Thyroid gland (tissue), 4 donors: ENCODE results near the gene CDHR5. TPM values are rescaled to one million over a fixed set of nuclear protein-coding genes. Genes with fewer than 3 reads are reported as not detected.

ENCODE experiments used
- DNase-seq, 2 donors: peaks; one replicate each; pipeline ENCODE4 v3.0.0-alpha.2; 2019
- H3K27ac ChIP-seq, 3 donors: fragments of 200-600 bp; sonication (generic); 1 replicate in 2 of 3; 2 replicates in 1 of 3; pipeline ENCODE4 v1.5.1; 2016 to 2019; ENCODE audit warnings: mild to moderate bottlenecking in 1 of 3, moderate library complexity in 1 of 3
- H3K27me3 ChIP-seq: fragments of 200-600 bp; sonication (generic); one replicate; pipeline ENCODE4 v1.5.1; 2019
- H3K36me3 ChIP-seq, 2 donors: fragments of 200-600 bp; sonication (generic); one replicate each; pipeline ENCODE4 v1.5.1; 2016 to 2019
- H3K4me1 ChIP-seq, 2 donors: fragments of 200-600 bp; sonication (generic); one replicate each; pipeline ENCODE4 v1.5.1; 2017 to 2019
- H3K4me3 ChIP-seq, 3 donors: fragments of 200-600 bp; sonication (generic); replicated peaks in 1 of 3; 1 replicate in 2 of 3; 2 replicates in 1 of 3; pipeline ENCODE4 v1.5.1; 2016; ENCODE audit warnings: mild to moderate bottlenecking in 1 of 3
- H3K9me3 ChIP-seq: fragments of 200-600 bp; sonication (generic); one replicate; pipeline ENCODE4 v1.5.1; 2017
- CTCF ChIP-seq, 6 experiments: fragments of 200-600 bp in 3 of 6; fragments of 450-650 bp in 3 of 6; sonication (generic) in 3 of 6; IDR thresholded peaks; one replicate each; pipeline ENCODE4 v1.5.1; 2016 to 2019; ENCODE audit warnings: antibody characterized with exemption in 6 of 6, mild to moderate bottlenecking in 2 of 6, inconsistent platforms in 1 of 6, moderate library complexity in 1 of 6
- POLR2A ChIP-seq, 2 donors: fragments of 450-650 bp; IDR thresholded peaks; one replicate each; pipeline ENCODE4 v1.6.1; 2017; ENCODE audit warnings: antibody characterized with exemption in 2 of 2, mild to moderate bottlenecking in 2 of 2, moderate library complexity in 1 of 2
- WGBS, 2 donors: methylation state at CpG; one replicate each; pipeline ENCODE4 v1.1.5; 2017; 5-methylcytosine and 5-hydroxymethylcytosine counted together
- intact Hi-C: fragments of 100-400 bp; cut with DNase I; formaldehyde crosslinking; loops from one replicate; pipeline ENCODE4 v1.15.1; 2023
- total RNA-seq, 4 donors: library from RNA; depleted of rRNA; stranded (reverse); fragments of >200 nt; gene quantifications; one replicate each; pipeline ENCODE4 v1.2.3, GENCODE V29; 2016

CDHR5 gene
- total RNA-seq, 4 donors from 2014 or later = not detected

GRCh38 chr11:665062-665703 is 40.4 kb upstream of the CDHR5 start:
- no peak for DNase-seq
- Histone ChIP-seq H3K4me3 (no peak overlapping the region), H3K9me3 (no peaks in the 10 kb centered on the region), H3K27me3 (no peaks in the 10 kb centered on the region), H3K27ac (peak overlapping the region in 1 of 3 donors; percentile 26), H3K36me3 (peaks cover 5 to 6% of the 10 kb centered on the region in 2 donors), H3K4me1 (peaks cover 3 to 7% of the 10 kb centered on the region in 2 donors)
- no peak for TF ChIP-seq CTCF (IDR thresholded peaks at IDR 0.05)
- WGBS, 2 donors = 74 to 83% methylated on average over 9 to 11 of the region's 15 CpGs
- intact Hi-C loops = loop anchor here (10.0 kb wide), 1 partner anchor 60 kb away; no protein-coding TSS in a partner anchor

GRCh38 chr11:662689-663274 is 38.0 kb upstream of the CDHR5 start:
- intact Hi-C loops = loop anchor here (10.0 kb wide), 1 partner anchor 62 kb away; no protein-coding TSS in a partner anchor
- peaks cover 0 to 3% of the 10 kb centered on the region in 2 donors for H3K4me1 ChIP-seq
- H3K36me3 ChIP-seq = peaks cover 5 to 12% of the 10 kb centered on the region in 2 donors
- TF ChIP-seq POLR2A (IDR thresholded peaks at IDR 0.05) (no peak), CTCF (IDR thresholded peaks at IDR 0.05) (peak; percentile 28 to 81 (median 68))
- H3K4me3 ChIP-seq = no peak overlapping the region
- H3K27ac ChIP-seq = no peak overlapping the region
- H3K9me3 ChIP-seq = no peaks in the 10 kb centered on the region
- no peaks in the 10 kb centered on the region for H3K27me3 ChIP-seq
- DNase-seq = peak; percentile 66 to 74
- 57 to 66% methylated on average over 14 to 15 of the region's 15 CpGs for WGBS, 2 donors

- H3K27me3 ChIP-seq = no peaks in the 10 kb centered on the region
- no peak overlapping the region for H3K27ac ChIP-seq
- intact Hi-C loops = loop anchor here (10.0 kb wide), 1 partner anchor 64 kb away; no protein-coding TSS in a partner anchor
- WGBS, 2 donors = 87 to 90% methylated on average over 13 to 16 of the region's 19 CpGs
- H3K9me3 ChIP-seq = no peaks in the 10 kb centered on the region
- H3K4me3 ChIP-seq = no peak overlapping the region
- no peak for DNase-seq
- H3K4me1 ChIP-seq = peaks cover 0 to 3% of the 10 kb centered on the region in 2 donors
- TF ChIP-seq CTCF (IDR thresholded peaks at IDR 0.05) (no peak), POLR2A (IDR thresholded peaks at IDR 0.05) (no peak)
- H3K36me3 ChIP-seq = peaks cover 3 to 12% of the 10 kb centered on the region in 2 donors
Observed at GRCh38 chr11:660681-661444, 36.1 kb upstream of the CDHR5 start.

- H3K4me3 ChIP-seq = no peak overlapping the region
- no peak for DNase-seq
- H3K36me3 ChIP-seq = peaks cover 0 to 12% of the 10 kb centered on the region in 2 donors
- H3K27me3 ChIP-seq = no peaks in the 10 kb centered on the region
- 93 to 95% methylated on average over 9 to 19 of the region's 19 CpGs for WGBS, 2 donors
- intact Hi-C loops = loop anchor here (10.0 kb wide), 1 partner anchor 65 kb away; no protein-coding TSS in a partner anchor
- no peaks in the 10 kb centered on the region for H3K9me3 ChIP-seq
- no peak overlapping the region for H3K27ac ChIP-seq
- TF ChIP-seq POLR2A (IDR thresholded peaks at IDR 0.05) (no peak), CTCF (IDR thresholded peaks at IDR 0.05) (no peak)
- no peaks in the 10 kb centered on the region for H3K4me1 ChIP-seq
Observed at GRCh38 chr11:660281-660680, 35.5 kb upstream of the CDHR5 start.
